H7 (cell line): ENCODE data around the gene DTX2. TPM values are rescaled to one million over a fixed set of nuclear protein-coding genes. Genes with fewer than 3 reads are reported as not detected.
"Not testable (repeated sequence)": the region's sequence is repeated elsewhere in the genome, so short reads cannot be mapped to it uniquely, and the experiment has no call there.

Experiments used
- DNase-seq: peaks from one replicate; pipeline ENCODE4 v3.0.0; 2012
- H3K27me3 ChIP-seq: 2 replicates; pipeline ENCODE4 v1.6.0; 2011; ENCODE audit warnings: mild to moderate bottlenecking, low read length; ENCODE audit not compliant: control insufficient read depth, insufficient read depth
- H3K36me3 ChIP-seq: replicated peaks from 2 replicates; pipeline ENCODE4 v1.5.1; 2011; ENCODE audit warnings: low read length; ENCODE audit not compliant: control insufficient read depth, insufficient read depth
- H3K4me3 ChIP-seq: 2 replicates; pipeline ENCODE4 v1.5.1; 2011; ENCODE audit warnings: low read depth, mild to moderate bottlenecking, control low read depth, low read length, moderate library complexity; ENCODE audit not compliant: insufficient read depth
- total RNA-seq: library from RNA; depleted of rRNA; stranded (reverse); fragments of >200 nt; shearing (Covaris generic); gene quantifications from 2 replicates; pipeline ENCODE4 v1.2.3, GENCODE V29; 2014

Gene DTX2
- total RNA-seq, 1 experiment from 2014 or later, result 31.3 TPM

DNA sequence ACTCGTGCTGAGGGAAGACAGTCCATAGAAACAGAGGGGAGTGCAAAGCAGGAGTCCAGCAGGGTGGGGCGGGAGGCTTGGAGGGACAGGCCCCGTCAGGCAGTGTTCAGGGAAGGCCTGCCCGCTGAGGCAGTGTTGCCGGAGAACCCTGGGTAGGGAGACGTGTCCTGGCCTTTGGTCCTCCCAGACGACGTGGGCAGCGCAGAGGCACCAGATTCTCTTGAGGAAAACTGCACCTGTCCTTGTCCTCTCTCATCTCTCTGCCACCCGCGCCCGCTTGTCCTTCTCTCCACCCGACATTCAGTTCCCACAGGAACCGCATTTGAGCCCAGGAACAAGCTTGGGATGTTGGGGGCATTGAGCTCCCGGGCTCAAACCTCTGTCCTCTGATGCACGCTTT lies 34.2 kb downstream of the DTX2 start:
- H3K27me3 ChIP-seq, H3K36me3 ChIP-seq, DNase-seq, H3K4me3 ChIP-seq: not testable (repeated sequence)

GRCh38 chr7:76497918-76498582 lies 36.5 kb downstream of the DTX2 start:
- H3K36me3 ChIP-seq, H3K4me3 ChIP-seq, DNase-seq, H3K27me3 ChIP-seq: not testable (repeated sequence)

DNA sequence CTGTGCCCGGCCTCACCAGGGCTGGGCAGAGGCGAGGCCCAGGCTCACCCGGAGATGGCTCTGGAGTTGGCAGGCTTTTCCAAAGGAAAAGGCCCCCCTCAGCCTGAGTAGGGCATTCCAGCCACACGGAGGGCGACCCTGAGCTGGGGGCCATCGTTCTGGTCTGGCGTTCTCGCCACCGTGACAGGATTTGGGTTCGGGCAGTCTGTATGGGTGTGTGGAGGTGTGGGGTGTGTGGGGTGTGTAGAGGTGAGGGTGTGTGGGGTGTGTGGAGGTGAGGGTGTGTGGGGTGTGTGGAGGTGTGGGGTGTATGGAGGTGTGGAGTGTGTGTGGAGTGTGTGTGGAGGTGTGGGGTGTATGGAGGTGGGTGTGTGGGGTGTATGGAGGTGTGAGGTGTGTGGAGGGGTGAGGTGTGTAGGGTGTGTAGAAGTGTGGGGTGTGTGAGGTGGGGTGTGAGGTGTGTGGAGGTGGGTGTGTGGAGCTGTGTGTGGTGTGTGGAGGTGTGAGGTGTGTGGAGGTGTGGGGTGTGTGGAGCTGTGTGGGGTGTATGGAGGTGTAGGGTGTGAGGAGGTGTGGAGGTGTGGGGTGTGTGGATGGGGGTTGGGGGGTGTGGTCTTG lies 37.2 kb downstream of the DTX2 start:
- not testable (repeated sequence) for H3K27me3 ChIP-seq, DNase-seq

DNA sequence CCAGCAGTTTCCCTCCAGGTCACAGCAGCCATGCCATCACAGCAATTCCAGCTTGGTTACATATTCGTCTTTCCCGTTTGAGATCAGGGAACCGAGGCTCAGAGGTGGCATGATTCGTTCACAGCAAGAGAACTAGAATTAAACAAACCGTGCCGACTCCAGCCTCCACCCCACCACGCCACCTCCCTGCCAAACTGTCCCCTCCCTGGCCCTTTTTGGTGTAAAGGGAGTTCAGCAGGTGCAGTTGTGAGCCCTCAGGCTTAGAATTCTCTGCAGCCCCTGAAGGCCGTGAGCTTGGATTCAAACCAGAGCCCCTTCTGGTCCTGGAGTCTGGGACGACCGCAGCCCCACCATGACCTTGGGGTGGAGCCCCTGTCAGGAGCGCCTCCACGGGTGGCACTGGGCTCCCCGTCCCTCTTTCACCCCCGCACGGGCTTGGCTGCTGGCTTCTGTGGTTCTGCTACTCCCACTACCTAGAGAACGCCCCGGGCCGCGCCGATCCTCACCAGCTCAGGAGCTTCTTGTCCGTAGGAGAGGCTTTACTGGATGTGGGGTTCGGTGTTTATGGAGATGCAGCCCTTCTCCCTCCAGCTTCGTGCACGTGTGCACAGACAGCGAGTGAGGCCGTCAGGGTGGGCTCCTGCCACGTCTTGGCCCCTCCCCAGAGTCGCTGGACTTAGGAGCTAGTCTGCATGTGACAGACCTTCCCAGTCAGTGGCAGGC lies 37.9 kb downstream of the DTX2 start:
- not testable (repeated sequence) for H3K4me3 ChIP-seq, H3K27me3 ChIP-seq, DNase-seq, H3K36me3 ChIP-seq

More for the DNA sequence above, 37.2 kb downstream of the DTX2 start:
- H3K4me3 ChIP-seq, H3K36me3 ChIP-seq: not testable (repeated sequence)

- not testable (repeated sequence) for H3K36me3 ChIP-seq, H3K4me3 ChIP-seq, DNase-seq, H3K27me3 ChIP-seq
These were observed 38.4 kb downstream of the DTX2 start for GRCh38 chr7:76499924-76500241.

- not testable (repeated sequence) for H3K36me3 ChIP-seq, H3K27me3 ChIP-seq, H3K4me3 ChIP-seq
- peak; percentile 17 for DNase-seq
These were observed 40.7 kb downstream of the DTX2 start for GRCh38 chr7:76502224-76502623.

DNA sequence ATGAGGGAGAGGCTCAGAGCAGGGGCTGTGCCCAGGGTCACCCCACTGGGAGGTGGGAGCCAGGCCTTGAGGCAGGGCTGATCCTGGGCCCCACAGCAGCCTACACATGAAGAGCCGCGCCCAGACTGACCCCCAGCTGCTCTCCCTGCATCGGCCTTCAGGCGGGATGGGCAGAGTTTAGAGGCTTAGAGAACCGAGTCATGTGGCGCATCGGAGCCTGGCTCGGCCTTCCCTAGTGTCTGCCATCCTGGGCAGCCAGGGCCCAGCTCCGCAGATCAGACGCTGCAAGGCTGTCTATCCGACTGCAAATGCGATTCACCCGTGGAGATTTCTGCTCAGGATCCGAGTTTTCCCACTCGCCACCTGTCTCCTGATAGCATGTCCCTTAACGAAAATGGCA lies 41.3 kb downstream of the DTX2 start:
- peak; percentile 8 for DNase-seq
- not testable (repeated sequence) for H3K27me3 ChIP-seq

DNA sequence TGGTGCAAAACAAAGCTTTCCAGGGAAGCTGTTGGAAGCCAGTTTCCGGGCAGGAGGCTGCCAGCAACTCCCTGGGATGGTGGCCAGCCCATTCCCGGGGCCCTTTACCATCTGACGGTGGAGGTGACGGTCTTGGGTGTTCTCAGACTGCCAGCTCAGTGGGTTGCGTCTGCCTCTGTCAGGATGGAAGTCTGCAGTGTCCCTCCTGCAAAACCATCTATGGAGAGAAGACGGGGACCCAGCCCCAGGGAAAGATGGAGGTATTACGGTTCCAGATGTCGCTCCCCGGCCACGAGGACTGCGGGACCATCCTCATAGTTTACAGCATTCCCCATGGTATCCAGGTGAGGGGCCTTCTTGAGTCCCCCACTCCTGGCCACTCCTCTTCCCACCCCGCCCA lies 41.7 kb downstream of the DTX2 start:
- not testable (repeated sequence) for H3K36me3 ChIP-seq, H3K4me3 ChIP-seq, DNase-seq, H3K27me3 ChIP-seq

More for the DNA sequence above, 41.3 kb downstream of the DTX2 start:
- H3K4me3 ChIP-seq, H3K36me3 ChIP-seq: not testable (repeated sequence)

GRCh38 chr7:76504351-76505167 lies 43.0 kb downstream of the DTX2 start:
- not testable (repeated sequence) for H3K27me3 ChIP-seq, H3K4me3 ChIP-seq
- DNase-seq, result peak; percentile 41

DNA sequence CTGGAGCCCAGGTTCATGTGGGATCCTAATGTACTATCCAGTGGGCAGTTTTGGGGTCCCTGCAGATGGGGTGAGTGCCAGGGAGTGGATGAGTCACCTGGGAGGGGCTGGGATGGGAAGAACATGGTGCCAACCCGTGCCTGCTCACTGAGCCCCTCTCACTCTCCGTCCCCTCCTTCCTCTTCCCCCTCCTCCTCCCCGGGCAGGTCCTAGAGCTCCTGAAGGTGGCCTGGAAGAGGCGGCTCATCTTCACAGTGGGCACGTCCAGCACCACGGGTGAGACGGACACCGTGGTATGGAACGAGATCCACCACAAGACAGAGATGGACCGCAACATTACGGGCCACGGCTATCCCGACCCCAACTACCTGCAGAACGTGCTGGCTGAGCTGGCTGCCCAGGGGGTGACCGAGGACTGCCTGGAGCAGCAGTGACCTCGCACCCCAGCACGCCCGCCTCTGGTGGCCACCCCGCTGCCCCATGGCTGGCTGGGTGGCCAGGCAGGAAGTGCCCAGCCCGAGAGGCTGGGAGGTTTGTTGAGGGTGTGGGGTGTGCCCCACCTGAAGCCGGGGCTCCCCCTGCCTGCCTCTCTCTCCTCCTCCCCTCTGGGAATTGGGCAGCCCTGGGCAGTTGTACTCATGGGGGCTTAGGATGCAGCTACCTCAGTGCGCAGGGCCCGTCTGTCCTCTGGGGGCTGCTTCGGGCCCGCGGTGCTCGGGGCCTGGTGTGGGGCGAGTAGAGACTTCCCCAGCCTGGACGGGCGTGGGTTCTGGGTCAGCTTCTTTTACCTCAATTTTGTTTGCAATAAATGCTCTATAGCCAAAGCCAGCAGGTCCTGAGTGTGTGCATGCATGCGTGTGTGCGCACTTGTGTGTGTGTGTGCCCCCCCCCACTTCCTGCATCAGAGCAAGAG lies 43.9 kb downstream of the DTX2 start:
- DNase-seq, result peak; percentile 46
- H3K4me3 ChIP-seq, result no peak overlapping the region
- peaks cover 2% of the 10 kb centered on the region for H3K36me3 ChIP-seq
- H3K27me3 ChIP-seq, result no peaks in the 10 kb centered on the region

More at GRCh38 chr7:76504351-76505167, 43.0 kb downstream of the DTX2 start:
- H3K36me3 ChIP-seq, result not testable (repeated sequence)

GRCh38 chr7:76506081-76506440 lies 44.6 kb downstream of the DTX2 start:
- no peak overlapping the region for H3K4me3 ChIP-seq
- no peaks in the 10 kb centered on the region for H3K27me3 ChIP-seq
- H3K36me3 ChIP-seq, result peaks cover 2% of the 10 kb centered on the region
- peak; percentile 11 for DNase-seq

GRCh38 chr7:76506643-76507042 lies 45.1 kb downstream of the DTX2 start:
- not testable (repeated sequence) for H3K4me3 ChIP-seq, H3K27me3 ChIP-seq, H3K36me3 ChIP-seq, DNase-seq

- Histone ChIP-seq H3K36me3 (peaks cover 1% of the 10 kb centered on the region; the same call in 1 of the 2 replicates), H3K27me3 (no peaks in the 10 kb centered on the region), H3K4me3 (no peak overlapping the region)
- DNase-seq, result peak; percentile 18
These were observed 46.4 kb downstream of the DTX2 start for GRCh38 chr7:76507723-76508406.
